ENCODE measurements around the gene MGAT4B.
A peak's percentile ranks its signal among the peaks of the same experiment; 100 is the strongest.

Gene MGAT4B

GRCh38 chr5:179828756-179829421 is 22.2 kb upstream of the MGAT4B start:
- Histone ChIP-seq H3K4ac (ENCODE audit: low read depth, low read length) (no peak overlapping the region), H3K14ac (ENCODE audit: low read length) (no peak overlapping the region), H4K8ac (ENCODE audit: low read depth, low read length) (no peak overlapping the region), H3K4me3 (ENCODE audit: low read depth, low read length) (no peak overlapping the region), H3K9ac (ENCODE audit: low read length) (no peak overlapping the region), H3K23ac (ENCODE audit: low read length) (no peak overlapping the region), H3K18ac (ENCODE audit: low read length) (no peak overlapping the region), H4K12ac (ENCODE audit: low read depth, low read length) (no peak overlapping the region), H2AK5ac (ENCODE audit: low read length) (no peak overlapping the region), H2AFZ (ENCODE audit: insufficient read depth, low read length, poor library complexity) (no peak overlapping the region), H2BK12ac (ENCODE audit: low read length) (no peak overlapping the region), H2BK120ac (ENCODE audit: insufficient read depth, low read length, poor library complexity) (no peak overlapping the region), H3K27me3 (ENCODE audit: insufficient read depth, low read length) (no peaks in the 10 kb centered on the region), H3K27ac (ENCODE audit: low read depth, low read length) (no peak overlapping the region), H3K9me3 (ENCODE audit: insufficient read depth, low read depth, low read length) (peaks cover 8% of the 10 kb centered on the region), H3K4me2 (ENCODE audit: low read length) (no peak overlapping the region), H2BK5ac (ENCODE audit: low read depth, low read length, poor library complexity) (no peak overlapping the region), H3K79me1 (ENCODE audit: low read length) (no peaks in the 10 kb centered on the region), H4K91ac (ENCODE audit: low read depth, low read length) (no peak overlapping the region), H3K79me2 (ENCODE audit: control insufficient read depth, insufficient read depth, low read length, poor library complexity) (no peaks in the 10 kb centered on the region), H3K36me3 (ENCODE audit: control insufficient read depth in 1 of 2, insufficient read depth in 2 of 2, low read length in 2 of 2) (peaks cover 72 to 84% of the 10 kb centered on the region in 2 experiments), H3K4me1 (ENCODE audit: control insufficient read depth in 1 of 2, insufficient read depth in 2 of 2, low read length in 2 of 2) (no peaks in the 10 kb centered on the region)
- WGBS (ENCODE audit: extremely low coverage, insufficient coverage, insufficient read length): no CpG with 5 or more reads among the region's 3 CpGs
- DNase-seq: peak in 1 of 2 donors; percentile 1

GRCh38 chr5:179827680-179828079 is 21.0 kb upstream of the MGAT4B start:
- no peak overlapping the region for H3K4me2 ChIP-seq (ENCODE audit: low read length)
- no peak overlapping the region for H2BK120ac ChIP-seq (ENCODE audit: insufficient read depth, low read length, poor library complexity)
- H3K9me3 ChIP-seq (ENCODE audit: insufficient read depth, low read depth, low read length): peaks cover 6% of the 10 kb centered on the region
- no peaks in the 10 kb centered on the region for H3K79me1 ChIP-seq (ENCODE audit: low read length)
- H3K4me1 ChIP-seq (ENCODE audit: control insufficient read depth in 1 of 2, insufficient read depth in 2 of 2, low read length in 2 of 2): peaks cover 1 to 4% of the 10 kb centered on the region in 2 experiments
- H3K36me3 ChIP-seq (ENCODE audit: control insufficient read depth in 1 of 2, insufficient read depth in 2 of 2, low read length in 2 of 2): peaks cover 71 to 82% of the 10 kb centered on the region in 2 experiments
- H3K27me3 ChIP-seq (ENCODE audit: insufficient read depth, low read length): no peaks in the 10 kb centered on the region
- no peak overlapping the region for H3K18ac ChIP-seq (ENCODE audit: low read length)
- H3K27ac ChIP-seq (ENCODE audit: low read depth, low read length): no peak overlapping the region
- H2BK5ac ChIP-seq (ENCODE audit: low read depth, low read length, poor library complexity): no peak overlapping the region
- no peak overlapping the region for H4K91ac ChIP-seq (ENCODE audit: low read depth, low read length)
- H3K79me2 ChIP-seq (ENCODE audit: control insufficient read depth, insufficient read depth, low read length, poor library complexity): peaks cover 3% of the 10 kb centered on the region
- no peak overlapping the region for H3K14ac ChIP-seq (ENCODE audit: low read length)
- no peak overlapping the region for H3K9ac ChIP-seq (ENCODE audit: low read length)
- H3K23ac ChIP-seq (ENCODE audit: low read length): no peak overlapping the region
- H3K4me3 ChIP-seq (ENCODE audit: low read depth, low read length): no peak overlapping the region
- H2BK12ac ChIP-seq (ENCODE audit: low read length): no peak overlapping the region
- WGBS (ENCODE audit: extremely low coverage, insufficient coverage, insufficient read length): no CpG with 5 or more reads among the region's 9 CpGs
- no peak overlapping the region for H3K4ac ChIP-seq (ENCODE audit: low read depth, low read length)
- H2AFZ ChIP-seq (ENCODE audit: insufficient read depth, low read length, poor library complexity): no peak overlapping the region
- H4K12ac ChIP-seq (ENCODE audit: low read depth, low read length): no peak overlapping the region
- DNase-seq: peak in 1 of 2 donors; percentile 39
- no peak overlapping the region for H2AK5ac ChIP-seq (ENCODE audit: low read length)
- no peak overlapping the region for H4K8ac ChIP-seq (ENCODE audit: low read depth, low read length)

GRCh38 chr5:179825655-179826182 is 19.1 kb upstream of the MGAT4B start:
- H3K23ac ChIP-seq (ENCODE audit: low read length): no peak overlapping the region
- H2AFZ ChIP-seq (ENCODE audit: insufficient read depth, low read length, poor library complexity): no peak overlapping the region
- H2AK5ac ChIP-seq (ENCODE audit: low read length): no peak overlapping the region
- H3K9ac ChIP-seq (ENCODE audit: low read length): no peak overlapping the region
- H3K4me1 ChIP-seq (ENCODE audit: control insufficient read depth in 1 of 2, insufficient read depth in 2 of 2, low read length in 2 of 2): peaks cover 7 to 10% of the 10 kb centered on the region in 2 experiments
- WGBS (ENCODE audit: extremely low coverage, insufficient coverage, insufficient read length): no CpG with 5 or more reads among the region's 13 CpGs
- no peak overlapping the region for H2BK5ac ChIP-seq (ENCODE audit: low read depth, low read length, poor library complexity)
- no peak overlapping the region for H3K14ac ChIP-seq (ENCODE audit: low read length)
- no peaks in the 10 kb centered on the region for H3K27me3 ChIP-seq (ENCODE audit: insufficient read depth, low read length)
- H2BK12ac ChIP-seq (ENCODE audit: low read length): no peak overlapping the region
- no peak overlapping the region for H4K91ac ChIP-seq (ENCODE audit: low read depth, low read length)
- H3K9me3 ChIP-seq (ENCODE audit: insufficient read depth, low read depth, low read length): peaks cover 3% of the 10 kb centered on the region
- H4K8ac ChIP-seq (ENCODE audit: low read depth, low read length): no peak overlapping the region
- H3K27ac ChIP-seq (ENCODE audit: low read depth, low read length): no peak overlapping the region
- no peak overlapping the region for H3K18ac ChIP-seq (ENCODE audit: low read length)
- H3K4me2 ChIP-seq (ENCODE audit: low read length): no peak overlapping the region
- no peak overlapping the region for H4K12ac ChIP-seq (ENCODE audit: low read depth, low read length)
- H3K36me3 ChIP-seq (ENCODE audit: control insufficient read depth in 1 of 2, insufficient read depth in 2 of 2, low read length in 2 of 2): peaks cover 60 to 72% of the 10 kb centered on the region in 2 experiments
- peaks cover 8% of the 10 kb centered on the region for H3K79me1 ChIP-seq (ENCODE audit: low read length)
- peaks cover 17% of the 10 kb centered on the region for H3K79me2 ChIP-seq (ENCODE audit: control insufficient read depth, insufficient read depth, low read length, poor library complexity)
- H3K4me3 ChIP-seq (ENCODE audit: low read depth, low read length): no peak overlapping the region
- DNase-seq: peak in 1 of 2 donors; percentile 37
- no peak overlapping the region for H3K4ac ChIP-seq (ENCODE audit: low read depth, low read length)
- no peak overlapping the region for H2BK120ac ChIP-seq (ENCODE audit: insufficient read depth, low read length, poor library complexity)

GRCh38 chr5:179824745-179825112 is 18.1 kb upstream of the MGAT4B start:
- WGBS (ENCODE audit: extremely low coverage, insufficient coverage, insufficient read length): no CpG with 5 or more reads among the region's 3 CpGs
- no peak overlapping the region for H3K4me3 ChIP-seq (ENCODE audit: low read depth, low read length)
- H3K79me1 ChIP-seq (ENCODE audit: low read length): peaks cover 17% of the 10 kb centered on the region
- H3K4ac ChIP-seq (ENCODE audit: low read depth, low read length): no peak overlapping the region
- no peak overlapping the region for H2BK12ac ChIP-seq (ENCODE audit: low read length)
- no peak overlapping the region for H2AK5ac ChIP-seq (ENCODE audit: low read length)
- no peak overlapping the region for H2AFZ ChIP-seq (ENCODE audit: insufficient read depth, low read length, poor library complexity)
- H3K4me1 ChIP-seq (ENCODE audit: control insufficient read depth in 1 of 2, insufficient read depth in 2 of 2, low read length in 2 of 2): peaks cover 15 to 18% of the 10 kb centered on the region in 2 experiments
- H4K12ac ChIP-seq (ENCODE audit: low read depth, low read length): no peak overlapping the region
- no peak overlapping the region for H4K8ac ChIP-seq (ENCODE audit: low read depth, low read length)
- no peak overlapping the region for H3K14ac ChIP-seq (ENCODE audit: low read length)
- DNase-seq: no peak
- no peak overlapping the region for H3K4me2 ChIP-seq (ENCODE audit: low read length)
- H3K27ac ChIP-seq (ENCODE audit: low read depth, low read length): no peak overlapping the region
- peaks cover 61 to 65% of the 10 kb centered on the region in 2 experiments for H3K36me3 ChIP-seq (ENCODE audit: control insufficient read depth in 1 of 2, insufficient read depth in 2 of 2, low read length in 2 of 2)
- H2BK5ac ChIP-seq (ENCODE audit: low read depth, low read length, poor library complexity): no peak overlapping the region
- H3K18ac ChIP-seq (ENCODE audit: low read length): no peak overlapping the region
- H3K23ac ChIP-seq (ENCODE audit: low read length): no peak overlapping the region
- peaks cover 2% of the 10 kb centered on the region for H3K9me3 ChIP-seq (ENCODE audit: insufficient read depth, low read depth, low read length)
- H3K27me3 ChIP-seq (ENCODE audit: insufficient read depth, low read length): no peaks in the 10 kb centered on the region
- no peak overlapping the region for H3K9ac ChIP-seq (ENCODE audit: low read length)
- H2BK120ac ChIP-seq (ENCODE audit: insufficient read depth, low read length, poor library complexity): no peak overlapping the region
- H4K91ac ChIP-seq (ENCODE audit: low read depth, low read length): no peak overlapping the region
- peaks cover 24% of the 10 kb centered on the region for H3K79me2 ChIP-seq (ENCODE audit: control insufficient read depth, insufficient read depth, low read length, poor library complexity)

All from trophoblast cell (in vitro differentiated cells and primary cell).